DMS79 treated with DMSO at 0.1 percent for 48 hours (cell line): ENCODE measurements around the gene LRRC45.

Experiments used
- DNase-seq: peaks from one replicate; lab custom pipeline; 2025; lab: John Stamatoyannopoulos, UW

The LRRC45 gene

DNA sequence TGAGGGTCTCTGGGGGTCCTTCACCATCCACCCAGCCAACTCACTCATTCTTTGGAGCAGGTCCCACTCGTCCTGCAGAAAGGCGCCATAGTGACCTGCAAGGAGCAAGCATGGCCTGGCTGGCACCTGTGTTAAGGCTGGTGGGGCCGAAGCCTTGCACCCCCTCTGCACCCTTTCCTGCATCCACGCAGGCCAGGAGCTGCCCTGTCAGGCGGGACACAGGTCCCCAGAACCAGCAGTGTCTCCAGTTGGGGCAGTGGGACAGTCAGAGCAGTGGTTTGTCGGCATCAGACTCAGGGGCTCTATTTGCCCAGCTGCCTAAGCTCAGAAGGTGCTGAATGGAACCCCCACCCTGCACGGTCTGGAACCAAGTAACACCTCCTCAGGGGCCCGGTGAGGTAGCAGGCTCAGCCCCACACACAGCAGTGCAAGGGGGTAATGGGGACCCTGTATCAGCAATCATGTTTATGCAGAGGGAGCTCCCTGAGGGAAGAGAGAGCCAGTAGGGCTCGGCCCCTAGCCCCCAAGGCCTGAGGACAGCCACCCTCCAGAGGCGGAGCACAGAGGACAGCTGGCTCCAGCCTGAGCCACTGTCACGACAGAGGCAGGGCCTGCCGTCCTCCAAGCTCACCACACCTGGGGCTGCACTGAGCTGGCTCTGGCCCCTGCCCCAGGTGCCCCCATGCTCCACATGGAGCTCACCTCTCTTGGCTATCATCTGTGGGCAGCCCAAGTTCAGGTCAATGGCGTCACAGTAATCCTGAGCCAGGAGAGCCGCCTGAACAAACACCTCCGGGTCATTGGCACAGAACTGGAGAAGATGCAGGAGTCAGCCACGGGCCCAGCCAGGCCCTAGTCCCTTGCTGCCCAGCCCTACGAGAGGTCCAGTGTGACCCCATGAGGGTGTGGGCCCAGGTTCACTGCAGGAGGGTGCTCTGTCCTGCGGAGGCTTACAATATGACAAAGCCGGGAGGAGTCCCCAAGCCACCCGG lies 40.6 kb downstream of the LRRC45 start:
- no peak for DNase-seq

GRCh38 chr17:82064433-82065192 lies 41.5 kb downstream of the LRRC45 start:
- DNase-seq, result no peak

DNA sequence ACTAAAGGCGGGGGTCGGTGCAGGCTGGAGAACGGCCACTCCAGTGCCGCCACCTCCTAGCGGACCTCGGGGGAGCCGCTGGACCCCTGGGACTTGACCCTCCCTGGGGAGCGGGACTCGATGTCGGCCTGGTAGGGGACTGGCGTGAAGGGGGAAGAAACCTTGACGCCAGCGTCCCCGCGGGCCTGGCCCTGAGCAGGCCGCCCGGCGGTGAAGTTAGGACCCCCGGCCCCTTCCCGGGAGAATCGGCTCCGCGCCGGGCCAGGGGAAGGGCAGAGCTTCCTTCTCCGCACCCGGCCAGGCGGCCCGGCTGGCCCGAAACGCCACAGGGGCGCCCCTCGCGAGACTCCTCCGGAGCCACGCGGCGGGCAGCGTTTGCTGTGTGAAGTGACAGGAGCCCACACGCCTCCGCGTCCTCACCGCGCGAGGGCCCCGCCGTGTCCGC lies 42.1 kb downstream of the LRRC45 start:
- no peak for DNase-seq

DNA sequence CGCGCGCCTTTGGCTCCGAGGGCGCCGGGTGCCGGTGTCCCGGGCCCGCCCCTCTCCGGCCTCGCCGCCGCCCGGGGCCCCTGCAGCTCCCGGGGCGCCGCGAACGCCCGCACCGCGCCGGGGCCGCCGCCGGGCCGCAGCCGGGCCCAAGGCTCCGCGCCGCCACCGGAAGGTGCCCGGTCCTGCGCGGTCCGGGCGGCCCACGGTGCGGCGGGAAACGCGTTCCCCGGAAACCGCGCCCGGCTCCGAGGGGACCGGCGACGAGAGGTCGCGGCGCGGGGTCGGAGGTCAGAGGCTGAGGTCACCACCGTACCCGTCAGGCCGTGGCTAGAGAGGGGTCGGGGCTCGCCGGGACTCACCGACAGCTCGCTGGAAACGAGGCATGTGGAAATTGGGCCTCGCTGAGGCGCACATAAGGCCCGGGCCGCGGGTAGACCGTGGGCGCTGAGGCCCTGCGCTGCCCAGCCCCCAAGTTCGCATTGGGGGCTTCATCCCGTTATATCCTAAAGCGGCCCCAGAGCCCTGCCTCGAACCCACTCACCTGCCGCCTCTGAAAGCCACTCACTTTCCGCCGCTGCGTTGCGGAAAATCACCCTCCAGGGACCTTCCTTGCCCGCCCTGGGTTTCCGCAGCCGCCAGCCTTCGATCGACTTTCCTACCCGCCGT lies 42.7 kb downstream of the LRRC45 start, which contains the start of gene DUS1L:
DUS1L (minus strand) TSS at position 167 of the 666 bp plus-strand sequence. CDS start 745 bp downstream, outside the sequence.
- no peak for DNase-seq

DNA sequence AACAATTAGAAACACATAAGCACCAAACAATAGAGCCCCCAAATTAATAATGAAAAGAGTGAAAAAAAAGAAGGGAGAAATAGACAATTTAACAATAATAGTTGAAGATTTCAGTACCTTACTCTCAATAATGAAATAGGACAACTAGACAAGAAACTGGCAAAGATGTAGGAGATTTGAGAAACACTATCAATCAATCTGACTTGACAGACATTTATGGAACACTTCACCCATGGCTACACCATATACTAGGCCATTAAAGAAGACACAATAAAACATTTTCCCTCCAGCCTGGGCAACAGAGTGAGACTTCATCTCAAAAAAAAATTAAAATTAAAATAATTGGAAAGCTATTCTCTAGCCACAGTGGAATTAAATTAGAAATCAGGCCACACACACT lies 47.5 kb downstream of the LRRC45 start:
- DNase-seq, result no peak

DNA sequence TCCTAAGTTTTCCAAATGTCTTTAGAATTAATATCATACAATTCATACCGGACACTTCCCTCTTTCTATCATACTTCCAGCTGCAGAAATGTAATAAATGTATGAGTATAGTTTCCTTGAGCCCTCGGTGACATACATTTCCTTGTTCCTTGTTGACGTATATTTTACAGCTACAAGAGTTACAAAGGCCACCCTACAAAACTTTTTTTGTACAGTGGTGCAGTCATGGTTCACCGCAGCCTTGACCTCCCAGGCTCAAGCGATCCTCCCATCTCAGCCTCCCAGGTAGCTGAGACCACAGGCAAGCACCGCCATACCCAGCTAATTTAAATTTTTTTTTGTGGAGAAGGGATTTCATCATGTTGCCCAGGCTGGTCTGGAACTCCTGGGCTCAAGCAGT lies 49.7 kb downstream of the LRRC45 start:
- DNase-seq, result no peak

- DNase-seq, result no peak
These were observed 50.3 kb downstream of the LRRC45 start for GRCh38 chr17:82073446-82073845.

DNA sequence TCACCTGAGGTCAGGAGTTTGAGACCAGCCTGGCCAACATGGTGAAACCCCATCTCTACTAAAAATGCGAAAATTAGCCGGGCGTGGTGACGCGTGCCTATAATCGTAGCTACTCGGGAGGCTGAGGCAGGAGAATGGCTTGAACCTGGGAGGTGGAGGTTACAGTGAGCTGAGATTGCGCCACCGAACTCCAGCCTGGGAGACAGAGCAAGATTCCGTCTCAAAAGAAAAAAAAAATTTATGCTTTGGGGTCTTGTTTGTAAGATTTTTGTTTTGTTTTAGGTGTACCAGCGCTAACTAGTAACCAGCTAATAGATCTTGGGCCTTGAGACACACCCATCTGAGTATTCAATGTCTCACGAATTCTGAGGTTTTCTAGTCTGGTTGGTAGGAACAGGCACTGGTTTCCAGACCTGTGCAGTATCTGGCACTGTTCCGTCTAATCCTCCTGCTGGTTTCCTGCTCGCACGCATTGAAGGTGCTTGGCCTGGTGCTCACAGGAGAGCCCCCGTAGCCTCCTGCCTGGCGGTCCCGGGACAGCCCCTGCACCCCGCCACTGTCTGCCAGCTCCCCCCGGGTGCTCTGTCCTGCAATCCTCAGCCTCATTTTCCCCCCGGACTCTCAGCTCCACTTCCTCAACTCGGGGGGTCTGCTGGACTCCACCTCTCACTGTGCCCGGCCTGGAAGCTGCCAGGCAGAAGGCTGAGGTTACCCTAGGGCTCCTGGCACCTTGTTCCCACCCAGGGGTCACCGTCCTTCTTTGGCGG lies 53.1 kb downstream of the LRRC45 start:
- DNase-seq, result no peak

DNA sequence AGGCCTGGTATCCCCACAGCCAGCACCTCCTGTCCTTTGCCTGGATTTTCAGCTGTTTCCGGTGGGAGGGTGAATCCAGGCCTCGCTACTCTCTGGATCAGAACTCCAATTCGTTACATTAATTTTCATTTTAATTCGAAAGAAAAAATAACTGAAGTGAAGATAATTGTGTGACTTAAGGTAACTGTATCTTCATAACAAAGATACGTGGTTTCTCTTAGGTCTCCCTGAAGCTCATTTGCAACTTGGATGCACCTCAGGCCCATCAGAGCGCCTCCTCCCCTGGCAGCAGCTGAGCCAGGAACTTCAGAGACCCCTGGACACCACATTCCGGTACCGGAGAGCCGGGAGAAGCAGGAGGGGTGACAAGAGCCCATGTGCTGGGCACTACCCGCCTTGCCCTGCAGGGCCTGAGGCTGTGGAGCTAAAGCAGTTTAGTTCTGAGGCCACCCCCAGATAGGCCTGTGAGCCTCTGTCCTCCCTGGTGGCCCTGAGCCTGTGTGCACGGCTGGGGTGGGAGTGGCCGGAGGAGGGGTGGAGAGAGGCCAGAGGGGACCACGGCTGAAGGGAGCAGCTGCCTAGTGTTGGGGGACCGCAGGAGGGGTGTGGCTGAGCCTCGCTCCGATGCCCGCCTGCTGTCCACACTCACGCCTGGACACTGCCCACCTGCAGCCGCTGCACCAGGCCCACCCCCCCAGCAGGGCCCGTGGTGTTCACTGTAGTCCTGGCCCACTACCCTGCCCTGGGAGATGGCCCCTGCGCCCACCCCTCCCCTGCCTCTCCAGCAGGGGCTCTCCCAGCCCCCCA lies 53.9 kb downstream of the LRRC45 start:
- no peak for DNase-seq

DNA sequence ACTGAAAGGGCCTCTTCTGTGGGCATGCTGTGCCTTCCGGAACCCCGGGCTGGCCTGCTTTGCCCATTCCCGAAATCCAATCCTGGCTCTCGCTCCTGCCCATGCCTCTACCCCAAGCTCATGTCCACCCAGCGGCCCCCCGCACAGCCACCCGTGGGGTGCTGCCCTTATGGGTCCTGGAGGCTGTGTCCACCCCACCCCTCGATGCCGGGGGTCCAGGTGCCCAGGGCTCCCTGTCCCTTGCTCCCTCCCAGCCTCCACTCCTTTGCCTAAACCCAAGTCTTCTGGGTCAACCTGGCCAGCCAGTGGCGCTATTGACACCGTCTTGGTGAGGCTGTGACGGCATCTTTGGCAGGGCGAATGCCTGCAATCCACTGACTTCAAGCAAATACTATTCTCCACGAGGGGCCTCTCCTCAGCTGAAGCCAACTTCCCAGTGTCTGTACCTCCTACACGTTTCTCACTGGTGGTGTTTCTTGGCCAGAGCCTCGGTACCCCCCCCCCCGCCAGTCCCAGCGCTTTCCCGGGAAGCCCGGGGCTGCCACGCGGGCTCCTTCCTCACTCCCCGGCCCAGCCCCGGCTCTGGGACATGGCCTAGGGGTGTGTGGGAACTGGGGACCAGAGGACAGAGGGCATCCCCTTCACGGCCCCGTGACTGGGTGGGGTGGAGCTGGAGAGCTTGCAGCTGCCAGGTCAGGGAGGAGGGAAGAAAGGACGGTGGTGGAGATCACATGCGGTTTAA lies 54.7 kb downstream of the LRRC45 start:
- no peak for DNase-seq

GRCh38 chr17:82078433-82078832 lies 55.3 kb downstream of the LRRC45 start:
- DNase-seq, result no peak

DNA sequence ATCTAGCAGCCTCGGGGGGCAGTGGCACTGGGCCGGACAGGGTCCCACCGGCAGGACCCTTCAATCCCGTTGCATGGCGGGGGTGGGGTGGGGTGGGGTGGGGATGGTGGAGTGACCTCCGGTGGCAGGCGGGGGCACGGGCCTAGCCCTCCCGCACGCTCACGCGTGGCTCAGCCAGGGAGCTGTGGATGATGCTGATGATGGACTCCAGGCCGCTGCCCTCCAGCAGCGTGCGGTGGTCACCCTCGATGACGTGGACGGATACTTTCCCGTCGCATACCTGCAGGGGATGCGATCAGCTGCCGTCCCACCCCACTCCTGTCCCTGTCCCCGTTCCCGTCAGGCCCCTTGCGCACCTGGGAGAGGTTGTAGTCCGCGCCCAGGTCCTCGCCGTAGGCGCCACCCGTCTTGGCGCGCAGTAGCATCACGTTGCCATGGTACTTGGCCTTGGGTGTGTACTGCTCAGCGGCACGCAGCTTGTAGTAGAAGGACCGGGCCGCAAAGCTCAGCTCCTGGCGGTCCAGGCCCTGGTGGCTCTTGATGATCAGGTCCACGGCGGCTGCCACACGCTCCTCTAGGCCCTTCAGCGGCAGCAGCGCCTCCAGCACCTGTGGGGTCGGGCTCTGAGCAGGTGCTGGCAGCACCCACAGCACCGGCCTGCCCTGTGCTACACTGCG lies 56.0 kb downstream of the LRRC45 start:
- no peak for DNase-seq

DNA sequence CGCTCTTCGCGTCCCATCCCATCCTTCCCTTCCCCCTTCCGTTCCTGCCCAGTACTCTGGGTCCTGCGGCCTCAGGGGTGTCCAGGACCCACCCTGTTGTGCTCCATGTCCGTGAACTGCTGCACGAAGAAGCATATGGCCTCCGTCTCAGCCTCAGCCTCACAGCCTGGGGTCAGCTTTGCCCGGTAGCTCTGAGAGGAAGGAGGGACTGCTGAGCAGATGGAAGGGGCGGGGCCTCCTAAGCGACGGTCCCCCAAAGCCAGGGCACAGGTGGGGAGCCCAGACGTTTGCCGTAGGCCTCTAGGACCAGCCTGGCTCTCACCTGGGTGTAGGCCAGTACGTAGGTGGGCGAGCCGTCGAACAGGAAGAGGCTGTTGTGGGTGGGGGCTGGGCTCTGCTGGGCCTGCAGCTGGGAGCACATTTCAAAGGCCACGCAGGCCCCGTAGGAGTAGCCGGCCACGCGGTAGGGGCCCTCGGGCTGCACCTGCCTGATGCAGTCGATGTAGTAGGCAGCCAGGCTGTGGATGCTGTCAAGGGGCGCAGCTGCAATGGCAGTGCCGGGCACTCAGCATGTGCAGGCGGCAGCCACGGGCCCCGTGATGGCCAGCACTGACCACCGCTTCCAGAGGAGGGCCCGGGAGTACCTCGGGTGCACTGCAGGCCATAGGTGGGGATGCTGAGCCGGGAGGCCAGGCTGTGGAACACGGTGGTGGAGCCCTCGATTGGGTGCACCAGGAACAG lies 57.1 kb downstream of the LRRC45 start:
- no peak for DNase-seq
